Erythroblast (primary cell): ENCODE measurements around the gene SLC12A8.

Experiments
- DNase-seq, 2 experiments: peaks; one replicate each; lab custom pipeline; 2025; lab: John Stamatoyannopoulos, UW
- GATA1 ChIP-seq: IDR thresholded peaks from 2 replicates; pipeline ENCODE4 v1.6.1; 2011; ENCODE audit warnings: low read depth, mild to moderate bottlenecking, control low read depth, low read length, moderate library complexity
- POLR2A ChIP-seq: IDR thresholded peaks from 2 replicates; pipeline ENCODE4 v1.6.1; 2011; ENCODE audit warnings: mild to moderate bottlenecking, low read length

The SLC12A8 gene

GRCh38 chr3:125212509-125213363 lies at the start of gene SLC12A8:
TSS of gene SLC12A8 (minus strand) at chr3:125212748. CDS start at chr3:125211349, 1,399 bp downstream.
- no peak for DNase-seq
- no peak for TF ChIP-seq POLR2A

- no peak for DNase-seq
- TF ChIP-seq GATA1 = no peak
- no peak for TF ChIP-seq POLR2A
Measured at GRCh38 chr3:125262161-125262560, 49.6 kb upstream of the SLC12A8 start.

GRCh38 chr3:125261031-125261430 lies 48.5 kb upstream of the SLC12A8 start:
- no peak for DNase-seq
- TF ChIP-seq GATA1 = no peak
- TF ChIP-seq POLR2A = no peak

GRCh38 chr3:125260158-125260557 lies 47.6 kb upstream of the SLC12A8 start:
- DNase-seq = no peak
- TF ChIP-seq GATA1 (no peak), POLR2A (no peak)

GRCh38 chr3:125257536-125257935 lies 45.0 kb upstream of the SLC12A8 start:
- TF ChIP-seq POLR2A (no peak), GATA1 (no peak)
- no peak for DNase-seq

GRCh38 chr3:125256675-125257074 lies 44.1 kb upstream of the SLC12A8 start:
- TF ChIP-seq GATA1 = no peak
- TF ChIP-seq POLR2A = no peak
- DNase-seq = no peak

- TF ChIP-seq POLR2A (no peak), GATA1 (no peak)
- no peak for DNase-seq
Measured at GRCh38 chr3:125250973-125251372, 38.4 kb upstream of the SLC12A8 start.

GRCh38 chr3:125246237-125246636 lies 33.7 kb upstream of the SLC12A8 start:
- TF ChIP-seq GATA1 = no peak
- no peak for TF ChIP-seq POLR2A

GRCh38 chr3:125245521-125245920 lies 33.0 kb upstream of the SLC12A8 start:
- no peak for TF ChIP-seq GATA1
- no peak for TF ChIP-seq POLR2A
- no peak for DNase-seq

More at GRCh38 chr3:125246237-125246636, 33.7 kb upstream of the SLC12A8 start:
- no peak for DNase-seq

GRCh38 chr3:125240496-125240895 lies 27.9 kb upstream of the SLC12A8 start:
- DNase-seq = no peak
- TF ChIP-seq POLR2A (no peak), GATA1 (no peak)

- TF ChIP-seq POLR2A (no peak), GATA1 (no peak)
- DNase-seq = no peak
Measured at GRCh38 chr3:125239266-125239665, 26.7 kb upstream of the SLC12A8 start.

GRCh38 chr3:125238759-125239158 lies 26.2 kb upstream of the SLC12A8 start:
- TF ChIP-seq POLR2A (no peak), GATA1 (no peak)
- DNase-seq = no peak

- TF ChIP-seq GATA1 (no peak), POLR2A (no peak)
- no peak for DNase-seq
Measured at GRCh38 chr3:125236331-125236903, 23.9 kb upstream of the SLC12A8 start.

- DNase-seq = no peak
- TF ChIP-seq GATA1 (no peak), POLR2A (no peak)
Measured at GRCh38 chr3:125234831-125235230, 22.3 kb upstream of the SLC12A8 start.

GRCh38 chr3:125232401-125232800 lies 19.9 kb upstream of the SLC12A8 start:
- no peak for TF ChIP-seq POLR2A
- no peak for TF ChIP-seq GATA1
- DNase-seq = no peak
